Measurements from ENCODE around the gene FOXO4. TPM values are rescaled to one million over a fixed set of nuclear protein-coding genes. Genes with fewer than 3 reads are reported as not detected.

Gene FOXO4
- total RNA-seq, 2 experiments from 2014 or later, result 6.0 to 8.7 TPM

DNA sequence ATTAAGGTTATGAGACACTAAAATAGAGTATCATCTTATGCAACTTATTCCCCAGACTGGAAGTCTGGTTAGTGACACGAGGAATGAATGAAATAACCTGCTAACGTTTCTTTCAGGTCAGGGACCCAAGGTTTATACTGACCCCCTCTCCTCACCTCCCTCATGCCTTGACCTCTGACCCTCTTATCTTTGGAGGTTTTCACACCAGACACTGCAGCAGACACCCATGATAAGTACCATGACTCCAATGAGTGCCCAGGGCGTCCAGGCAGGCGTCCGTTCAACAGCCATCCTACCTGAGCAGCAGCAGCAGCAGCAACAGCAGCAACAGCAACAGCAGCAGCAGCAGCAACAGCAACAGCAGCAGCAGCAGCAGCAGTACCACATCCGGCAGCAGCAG, 44.8 kb downstream of the FOXO4 start:
- Mint-ChIP-seq H3K9me3 (no peaks in the 10 kb centered on the region), H3K27ac (peak overlapping the region; percentile 1), H3K36me3 (ENCODE audit: low read depth) (peaks cover 16% of the 10 kb centered on the region), H3K4me1 (ENCODE audit: low read depth) (peaks cover 13% of the 10 kb centered on the region), H3K27me3 (no peaks in the 10 kb centered on the region), H3K4me3 (no peak overlapping the region)
- POLR2A ChIA-PET, result interaction anchor here (1.0 kb wide), 1 partner anchor 40 kb away, joined by 3 read pairs; no protein-coding TSS in a partner anchor
- intact Hi-C loops (cut with micrococcal nuclease), result no loop called here
- TF ChIP-seq, protein P1, sequence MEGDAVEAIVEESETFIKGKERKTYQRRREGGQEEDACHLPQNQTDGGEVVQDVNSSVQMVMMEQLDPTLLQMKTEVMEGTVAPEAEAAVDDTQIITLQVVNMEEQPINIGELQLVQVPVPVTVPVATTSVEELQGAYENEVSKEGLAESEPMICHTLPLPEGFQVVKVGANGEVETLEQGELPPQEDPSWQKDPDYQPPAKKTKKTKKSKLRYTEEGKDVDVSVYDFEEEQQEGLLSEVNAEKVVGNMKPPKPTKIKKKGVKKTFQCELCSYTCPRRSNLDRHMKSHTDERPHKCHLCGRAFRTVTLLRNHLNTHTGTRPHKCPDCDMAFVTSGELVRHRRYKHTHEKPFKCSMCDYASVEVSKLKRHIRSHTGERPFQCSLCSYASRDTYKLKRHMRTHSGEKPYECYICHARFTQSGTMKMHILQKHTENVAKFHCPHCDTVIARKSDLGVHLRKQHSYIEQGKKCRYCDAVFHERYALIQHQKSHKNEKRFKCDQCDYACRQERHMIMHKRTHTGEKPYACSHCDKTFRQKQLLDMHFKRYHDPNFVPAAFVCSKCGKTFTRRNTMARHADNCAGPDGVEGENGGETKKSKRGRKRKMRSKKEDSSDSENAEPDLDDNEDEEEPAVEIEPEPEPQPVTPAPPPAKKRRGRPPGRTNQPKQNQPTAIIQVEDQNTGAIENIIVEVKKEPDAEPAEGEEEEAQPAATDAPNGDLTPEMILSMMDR (IDR thresholded peaks at IDR 0.05), result no peak
- ATAC-seq (no peak), DNase-seq (no peak)
- CTCF ChIA-PET, result interaction anchor here (1.1 kb wide), 1 partner anchor 12 kb away, joined by 3 read pairs; no protein-coding TSS in a partner anchor

DNA sequence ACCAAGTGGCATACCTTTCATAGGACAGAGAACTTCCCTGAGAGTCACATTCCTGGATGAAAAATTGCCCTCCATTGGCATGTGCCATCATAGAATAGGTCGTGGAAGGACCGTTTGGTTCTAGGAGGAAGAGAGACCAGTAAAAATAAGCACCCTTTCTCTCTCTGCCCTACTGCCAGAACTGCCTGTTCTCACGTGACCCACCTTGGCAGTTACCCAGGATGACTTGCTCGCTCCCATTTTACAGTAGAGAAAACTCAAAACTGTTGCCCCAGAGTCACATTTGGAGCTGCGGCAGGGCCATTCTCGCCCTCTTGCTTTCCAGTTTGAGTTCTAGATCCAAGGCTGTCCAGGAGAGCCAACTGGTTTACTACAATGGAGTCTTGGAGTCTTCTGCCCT, 47.9 kb downstream of the FOXO4 start:
- Mint-ChIP-seq H3K4me3 (no peak overlapping the region), H3K4me1 (ENCODE audit: low read depth) (peaks cover 17% of the 10 kb centered on the region), H3K9me3 (no peaks in the 10 kb centered on the region), H3K27ac (no peak overlapping the region), H3K36me3 (ENCODE audit: low read depth) (peaks cover 8% of the 10 kb centered on the region), H3K27me3 (no peaks in the 10 kb centered on the region)
- intact Hi-C loops (cut with micrococcal nuclease), result no loop called here
- POLR2A ChIA-PET, result no interaction called here
- DNase-seq (no peak), ATAC-seq (no peak)
- CTCF ChIA-PET, result interaction anchor here (1.5 kb wide), 1 partner anchor 42 kb away, joined by 3 read pairs; no protein-coding TSS in a partner anchor
- TF ChIP-seq, protein P1 (IDR thresholded peaks at IDR 0.05), result no peak

DNA sequence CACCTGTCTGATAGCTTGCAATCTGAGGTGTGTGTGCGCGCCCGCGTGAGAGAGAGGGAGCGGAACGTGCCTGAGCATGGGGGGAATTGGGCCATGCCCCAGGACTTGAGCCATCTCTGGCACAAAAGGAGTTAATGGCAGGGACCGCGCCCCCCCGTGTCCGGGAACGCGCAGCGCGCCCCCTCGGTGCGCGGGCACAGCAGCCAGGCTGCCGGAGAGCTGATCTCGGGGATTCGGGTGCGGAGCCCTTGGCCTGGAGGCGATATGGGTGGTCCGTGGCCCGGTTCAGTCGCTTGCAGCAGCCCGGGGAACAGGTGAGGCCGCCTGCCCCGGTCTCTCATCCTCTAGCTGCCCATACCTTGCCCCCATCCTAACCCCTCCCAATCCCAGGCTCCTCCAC, 49.0 kb downstream of the FOXO4 start, which contains the start of gene NLGN3:
Gene NLGN3 (plus strand): TSS at position 191 of the 400 bp plus-strand sequence. CDS start 2,909 bp downstream, outside the sequence.
- intact Hi-C loops (cut with micrococcal nuclease), result no loop called here
- ChIA-PET CTCF (no interaction called here), POLR2A (no interaction called here)
- peaks cover 2% of the 10 kb centered on the region for H3K36me3 Mint-ChIP-seq (ENCODE audit: low read depth)
- H3K4me1 Mint-ChIP-seq (ENCODE audit: low read depth), result peaks cover 11% of the 10 kb centered on the region
- ATAC-seq (no peak), DNase-seq (no peak)
- H3K27me3 Mint-ChIP-seq, result no peaks in the 10 kb centered on the region
- TF ChIP-seq, protein P1 (IDR thresholded peaks at IDR 0.05), result no peak
- H3K4me3 Mint-ChIP-seq, result no peak within 1 kb of the TSS
- H3K27ac Mint-ChIP-seq, result no peak within 1 kb of the TSS
- no peaks in the 10 kb centered on the region for H3K9me3 Mint-ChIP-seq

DNA sequence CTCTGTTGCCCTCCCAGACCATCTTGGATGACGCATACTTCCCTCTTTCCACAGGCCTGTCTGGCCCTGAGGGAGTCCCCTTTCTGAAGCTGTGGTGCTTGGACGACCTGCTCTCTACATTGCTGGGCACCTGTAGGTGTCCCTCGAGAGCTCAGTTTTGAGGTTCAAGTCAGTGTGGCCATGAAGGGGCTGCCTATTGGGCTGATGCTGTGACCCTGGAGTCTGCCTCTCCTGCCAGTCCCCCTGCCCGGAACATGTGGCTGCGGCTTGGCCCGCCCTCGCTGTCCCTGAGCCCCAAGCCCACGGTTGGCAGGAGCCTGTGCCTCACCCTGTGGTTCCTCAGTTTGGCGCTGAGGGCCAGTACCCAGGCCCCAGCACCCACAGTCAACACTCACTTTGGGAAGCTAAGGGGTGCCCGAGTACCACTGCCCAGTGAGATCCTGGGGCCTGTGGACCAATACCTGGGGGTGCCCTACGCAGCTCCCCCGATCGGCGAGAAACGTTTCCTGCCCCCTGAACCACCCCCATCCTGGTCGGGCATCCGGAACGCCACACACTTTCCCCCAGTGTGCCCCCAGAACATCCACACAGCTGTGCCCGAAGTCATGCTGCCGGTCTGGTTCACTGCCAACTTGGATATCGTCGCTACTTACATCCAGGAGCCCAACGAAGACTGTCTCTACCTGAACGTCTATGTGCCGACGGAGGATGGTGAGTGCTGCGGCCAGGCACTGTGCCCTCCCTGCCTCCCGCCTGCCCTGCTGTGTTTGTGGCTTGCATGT, 52.0 kb downstream of the FOXO4 start:
- H3K27ac Mint-ChIP-seq, result no peak overlapping the region
- no peak for ATAC-seq
- intact Hi-C loops (cut with micrococcal nuclease), result no loop called here
- H3K4me1 Mint-ChIP-seq (ENCODE audit: low read depth), result peaks cover 7% of the 10 kb centered on the region
- TF ChIP-seq, protein P1 (IDR thresholded peaks at IDR 0.05), result no peak
- H3K4me3 Mint-ChIP-seq, result no peak overlapping the region
- H3K27me3 Mint-ChIP-seq, result no peaks in the 10 kb centered on the region
- no peaks in the 10 kb centered on the region for H3K9me3 Mint-ChIP-seq
- no peak for DNase-seq
- CTCF ChIA-PET, result no interaction called here
- POLR2A ChIA-PET, result no interaction called here
- H3K36me3 Mint-ChIP-seq (ENCODE audit: low read depth), result no peaks in the 10 kb centered on the region

DNA sequence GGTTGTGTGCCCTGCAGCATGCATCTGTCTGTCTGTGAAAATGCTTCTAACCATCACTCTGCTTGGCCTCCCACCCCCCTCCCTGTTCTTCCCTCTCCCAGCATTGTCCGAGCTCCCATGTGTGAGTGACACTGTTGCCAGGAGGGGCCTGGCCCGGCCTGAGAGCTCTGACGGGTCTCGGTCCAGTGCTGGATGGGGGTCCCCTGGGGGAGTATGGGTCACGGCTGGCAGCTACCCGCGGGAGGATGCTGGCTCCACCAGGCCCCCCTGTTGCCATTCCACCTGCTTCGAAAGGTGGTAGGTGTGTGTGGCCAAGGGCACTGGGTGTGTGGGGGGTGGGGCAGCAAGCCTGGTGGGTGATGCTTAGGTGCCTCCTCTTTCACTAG, 52.6 kb downstream of the FOXO4 start:
- Mint-ChIP-seq H3K4me3 (no peak overlapping the region), H3K27ac (no peak overlapping the region), H3K36me3 (ENCODE audit: low read depth) (no peaks in the 10 kb centered on the region), H3K9me3 (no peaks in the 10 kb centered on the region), H3K27me3 (no peaks in the 10 kb centered on the region), H3K4me1 (ENCODE audit: low read depth) (peaks cover 7% of the 10 kb centered on the region)
- CTCF ChIA-PET, result interaction anchor here (1.4 kb wide), 1 partner anchor 19 kb away, joined by 3 read pairs; no protein-coding TSS in a partner anchor
- no peak for DNase-seq
- POLR2A ChIA-PET, result interaction anchor here (1.2 kb wide), 1 partner anchor 48 kb away, joined by 3 read pairs; no protein-coding TSS in a partner anchor
- ATAC-seq, result no peak
- TF ChIP-seq, protein P1 (IDR thresholded peaks at IDR 0.05), result no peak
- intact Hi-C loops (cut with micrococcal nuclease), result no loop called here
